NCI-H748 (cell line): ENCODE measurements around the gene RAB44.
A peak's percentile ranks its signal among the peaks of the same experiment; 100 is the strongest.
"Not testable (repeated sequence)": the region's sequence is repeated elsewhere in the genome, so short reads cannot be mapped to it uniquely, and the experiment has no call there.

ENCODE experiments used
- DNase-seq: peaks from one replicate; lab custom pipeline; 2025; ENCODE audit not compliant: unreplicated experiment; lab: John Stamatoyannopoulos, UW

The RAB44 gene

DNA sequence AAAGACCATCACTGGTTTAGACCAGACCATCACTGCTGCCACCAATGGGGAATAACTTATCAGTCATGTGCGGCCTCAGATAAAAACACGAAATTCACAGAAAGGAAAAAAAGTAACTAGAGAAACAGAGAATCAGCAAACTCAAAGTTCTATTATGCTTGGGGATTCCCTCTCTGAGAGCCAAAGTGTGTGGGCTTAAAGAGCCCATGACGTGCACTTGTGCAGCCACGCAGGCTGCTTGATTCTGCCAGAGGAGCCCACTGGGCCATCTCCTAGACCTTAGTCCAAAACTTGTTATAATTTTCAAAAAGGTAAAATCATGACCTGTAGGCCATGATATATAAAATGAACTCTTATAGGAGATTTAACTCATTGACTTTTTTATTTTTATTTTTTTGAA is 15.2 kb downstream of the RAB44 start:
- no peak for DNase-seq

GRCh38 chr6:36713846-36714245 is 16.2 kb downstream of the RAB44 start:
- DNase-seq: no peak

- no peak for DNase-seq
These were observed 16.9 kb downstream of the RAB44 start for GRCh38 chr6:36714511-36714910.

DNA sequence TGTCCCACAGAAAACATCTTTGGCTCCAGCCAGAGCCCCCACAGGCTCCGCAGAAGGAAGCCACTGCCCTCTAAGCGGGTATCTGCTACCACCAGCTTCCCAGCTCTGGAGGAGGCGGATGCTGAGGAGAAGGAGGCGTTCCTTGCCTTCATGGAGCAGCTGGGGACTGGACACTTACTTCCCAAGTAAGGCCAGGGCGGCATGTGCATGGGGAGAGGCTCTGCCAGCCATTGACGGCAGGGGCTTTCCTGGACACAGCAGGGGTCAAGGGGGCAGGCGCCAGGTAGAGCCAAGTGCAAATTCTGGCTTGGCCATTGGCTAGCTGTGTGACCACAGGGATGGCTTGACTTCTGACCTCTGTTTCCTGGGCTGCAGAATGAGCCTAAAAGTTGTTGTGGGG is 17.8 kb downstream of the RAB44 start:
- no peak for DNase-seq

- DNase-seq: no peak
These were observed 19.0 kb downstream of the RAB44 start for GRCh38 chr6:36716476-36717093.

- DNase-seq: no peak
These were observed 19.7 kb downstream of the RAB44 start for GRCh38 chr6:36717231-36717825.

GRCh38 chr6:36717871-36718540 is 20.4 kb downstream of the RAB44 start:
- no peak for DNase-seq

DNA sequence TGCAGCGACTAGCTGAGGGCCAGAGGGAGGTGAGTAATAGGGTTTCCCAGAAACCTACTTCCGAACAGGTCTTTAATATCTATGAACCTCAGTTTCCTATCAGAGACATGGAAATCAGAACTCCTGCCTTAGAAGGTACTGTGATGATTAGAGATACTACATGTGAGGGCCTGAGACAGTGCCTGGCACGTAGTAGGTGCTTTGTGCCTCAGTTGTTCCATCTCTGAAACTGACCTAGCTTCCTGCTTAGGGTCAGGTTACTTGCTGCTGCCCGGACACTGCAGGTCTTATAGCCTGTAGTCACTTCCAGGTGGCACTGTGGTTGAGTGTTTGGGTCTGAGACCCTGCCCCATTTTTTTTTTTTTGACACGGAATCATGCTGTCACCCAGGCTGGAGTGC is 20.9 kb downstream of the RAB44 start:
- DNase-seq: no peak

GRCh38 chr6:36719126-36719525 is 21.5 kb downstream of the RAB44 start:
- no peak for DNase-seq

GRCh38 chr6:36720251-36721141 is 22.9 kb downstream of the RAB44 start:
- DNase-seq: no peak

- DNase-seq: no peak
These were observed 23.9 kb downstream of the RAB44 start for GRCh38 chr6:36721369-36722140.

- DNase-seq: no peak
These were observed 24.7 kb downstream of the RAB44 start for GRCh38 chr6:36722365-36722764.

DNA sequence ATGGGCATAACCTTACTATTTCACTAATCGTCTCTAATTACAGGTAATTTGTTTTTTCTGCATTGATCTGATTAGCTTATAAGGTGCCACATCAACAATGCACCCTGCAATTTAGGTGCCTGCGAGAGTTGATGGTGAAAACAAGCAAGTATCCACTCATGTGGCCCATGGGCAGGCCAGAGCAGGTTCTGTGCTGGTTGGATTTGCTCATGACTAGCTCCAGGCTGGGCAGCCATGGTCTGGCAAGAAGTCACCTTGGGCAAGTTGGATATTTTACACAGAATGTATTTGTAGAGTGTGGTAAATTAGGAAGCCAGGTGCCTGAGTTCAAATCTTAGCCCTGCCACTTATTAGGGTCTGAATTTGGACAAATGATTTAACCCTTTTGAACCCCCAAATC is 25.3 kb downstream of the RAB44 start:
- no peak for DNase-seq

- DNase-seq: not testable (repeated sequence)
These were observed 26.4 kb downstream of the RAB44 start for GRCh38 chr6:36723992-36724391.

DNA sequence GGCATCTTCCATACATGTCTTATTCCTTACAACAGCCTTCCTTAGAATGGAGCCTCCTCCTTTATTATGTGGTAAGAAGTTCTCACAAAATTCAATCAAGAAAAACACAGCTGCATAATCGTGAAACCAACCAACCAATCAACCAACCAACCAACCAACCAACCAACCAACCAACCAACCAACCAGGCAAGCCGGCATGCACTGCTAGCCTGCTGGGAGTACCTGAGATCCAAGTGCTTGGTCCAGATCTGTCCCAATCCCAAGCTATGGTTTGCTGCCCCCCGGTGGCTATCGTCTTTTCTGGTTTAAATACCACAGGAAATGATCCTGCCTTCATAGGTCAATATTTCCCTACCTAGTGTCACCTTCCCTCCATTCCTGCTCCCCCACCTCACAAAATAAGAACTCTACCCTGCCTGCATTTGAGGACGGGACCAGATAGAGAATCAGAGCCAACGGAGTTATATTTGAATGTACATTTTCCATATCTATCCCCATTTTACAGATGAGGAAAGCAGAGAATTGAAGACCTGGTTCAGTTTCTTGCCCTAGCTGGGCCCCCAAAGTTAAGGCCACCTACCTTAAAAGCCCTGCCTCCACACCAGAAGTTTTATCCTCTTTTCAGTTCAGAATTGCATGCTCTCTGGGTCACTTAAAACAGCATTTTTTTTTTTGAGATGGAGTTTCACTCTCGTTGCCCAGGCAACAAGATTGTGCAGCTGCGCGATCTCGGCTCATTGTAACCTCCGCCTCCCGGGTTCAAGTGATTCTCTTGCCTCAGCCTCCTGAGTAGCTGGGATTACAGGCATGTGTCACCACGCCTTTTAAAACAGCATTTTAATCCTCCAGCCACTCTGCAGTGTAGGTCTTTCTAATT is 27.1 kb downstream of the RAB44 start:
- peak; percentile 73 for DNase-seq

GRCh38 chr6:36725581-36725980 is 28.0 kb downstream of the RAB44 start:
- no peak for DNase-seq

- peak; percentile 20 for DNase-seq
These were observed 29.9 kb downstream of the RAB44 start for GRCh38 chr6:36727505-36728021.

DNA sequence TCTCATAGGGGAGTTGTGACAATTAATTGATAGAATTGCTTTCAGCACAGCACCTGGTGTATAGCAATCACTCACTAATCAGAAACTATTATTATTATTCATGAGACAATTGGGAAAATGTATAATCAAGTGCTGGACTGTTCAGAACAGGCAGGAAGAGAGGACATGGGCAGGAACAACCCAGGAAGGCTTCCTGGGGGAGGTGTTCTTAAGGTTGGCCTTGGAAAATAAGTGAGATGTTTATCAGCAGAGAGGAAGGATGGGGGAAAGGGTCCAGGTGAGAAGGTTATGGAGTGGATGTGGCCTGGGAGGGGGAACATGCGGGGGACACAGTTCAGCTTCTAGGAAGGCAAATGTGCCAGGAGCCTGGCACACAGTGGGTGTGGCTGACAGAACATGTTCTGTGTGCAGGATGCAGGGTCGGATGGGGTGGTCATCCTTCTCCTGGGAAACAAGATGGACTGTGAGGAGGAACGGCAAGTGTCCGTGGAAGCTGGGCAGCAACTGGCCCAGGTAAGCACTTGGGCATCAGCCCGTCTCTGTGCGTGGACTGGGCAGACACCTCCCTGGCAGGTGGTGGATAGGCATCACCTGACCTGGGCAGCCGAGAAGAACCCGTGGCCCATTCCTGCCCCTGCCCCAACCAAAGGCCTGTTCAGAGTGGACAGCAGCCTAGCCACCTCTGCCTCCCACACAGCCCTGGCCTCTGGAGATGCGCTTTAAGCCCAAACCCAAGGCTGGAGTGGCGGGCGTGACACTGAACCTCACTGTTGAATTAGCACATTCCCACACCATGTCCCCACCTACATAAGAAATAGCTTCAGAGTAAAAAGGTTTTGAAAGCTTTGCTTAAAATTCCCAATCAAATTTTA is 30.9 kb downstream of the RAB44 start:
- DNase-seq: no peak

DNA sequence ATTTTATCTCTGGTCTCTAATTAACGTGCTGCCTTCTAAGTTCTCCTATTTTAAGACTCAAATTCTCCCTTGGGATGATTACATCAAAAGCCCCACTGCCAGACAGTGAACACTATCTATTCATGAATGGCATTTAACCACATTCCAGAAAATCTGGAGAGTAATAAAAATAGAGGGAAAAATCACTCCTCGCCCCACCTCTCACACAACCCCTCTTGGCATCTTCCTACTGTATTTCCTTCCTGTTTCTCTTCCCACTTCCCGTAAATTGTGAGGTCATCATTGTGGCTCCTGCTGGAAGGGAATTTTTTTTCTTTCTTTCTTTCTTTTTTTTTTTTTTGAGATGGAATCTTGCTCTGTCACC is 31.5 kb downstream of the RAB44 start:
- DNase-seq: no peak
